ENCODE data around the gene SCMH1.

GRCh38 chr1:41240781-41241353 lies 1.2 kb downstream of the SCMH1 start:
- TF ChIP-seq YY1 (tag by site-specific recombination; IDR thresholded peaks at IDR 0.05) (no peak), CTCF (tag by site-specific recombination; IDR thresholded peaks at IDR 0.05) (no peak), MYNN (tag by site-specific recombination; IDR thresholded peaks at IDR 0.05; ENCODE audit: borderline replicate concordance) (no peak), ZNF18 (tag by site-specific recombination; IDR thresholded peaks at IDR 0.05) (no peak), RBAK (tag by site-specific recombination; IDR thresholded peaks at IDR 0.05) (no peak), ZNF473 (tag by site-specific recombination; IDR thresholded peaks at IDR 0.05) (no peak)
